ENCODE data around the gene CCNYL1. TPM values are rescaled to one million over a fixed set of nuclear protein-coding genes. Genes with fewer than 3 reads are reported as not detected.
"Not testable (repeated sequence)": the region's sequence is repeated elsewhere in the genome, so short reads cannot be mapped to it uniquely, and the experiment has no call there.

The CCNYL1 gene
- polyA plus RNA-seq, 1 of the 3 experiments (the other 2 are of a cell fraction), result 8.7 TPM

DNA sequence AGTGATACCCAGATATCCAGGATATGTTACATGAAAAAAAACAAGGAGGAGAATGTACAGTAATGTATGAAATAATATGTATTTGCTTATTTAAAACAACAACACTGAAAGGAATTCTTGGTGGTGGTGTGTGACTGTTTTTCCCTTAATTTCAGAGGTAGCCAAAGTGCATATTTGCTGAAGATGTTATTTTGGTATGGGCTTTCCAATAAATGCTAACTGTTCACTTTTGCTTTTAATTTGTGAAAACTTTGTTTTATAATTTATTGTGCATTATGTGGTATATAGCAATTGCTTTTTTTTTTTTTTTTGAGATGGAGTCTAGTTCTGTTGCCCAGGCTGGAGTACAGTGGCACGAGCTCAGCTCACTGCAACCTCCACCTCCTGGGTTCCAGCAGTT is 7.6 kb downstream of the CCNYL1 start (continued):
- no peak for TF ChIP-seq PBX3 (IDR thresholded peaks at IDR 0.05)
- no peak for TF ChIP-seq FOXM1 (IDR thresholded peaks at IDR 0.05; ENCODE audit: low read depth)
- TF ChIP-seq SIN3A (IDR thresholded peaks at IDR 0.05; ENCODE audit: borderline replicate concordance, low read depth, low read length), result no peak
- TF ChIP-seq SMC3 (IDR thresholded peaks at IDR 0.05; ENCODE audit: low read depth, low read length), result no peak
- no peak for TF ChIP-seq ELF1 (IDR thresholded peaks at IDR 0.05)
- no peak for TF ChIP-seq GATA2 (CRISPR knock-in tag; IDR thresholded peaks at IDR 0.05)

DNA sequence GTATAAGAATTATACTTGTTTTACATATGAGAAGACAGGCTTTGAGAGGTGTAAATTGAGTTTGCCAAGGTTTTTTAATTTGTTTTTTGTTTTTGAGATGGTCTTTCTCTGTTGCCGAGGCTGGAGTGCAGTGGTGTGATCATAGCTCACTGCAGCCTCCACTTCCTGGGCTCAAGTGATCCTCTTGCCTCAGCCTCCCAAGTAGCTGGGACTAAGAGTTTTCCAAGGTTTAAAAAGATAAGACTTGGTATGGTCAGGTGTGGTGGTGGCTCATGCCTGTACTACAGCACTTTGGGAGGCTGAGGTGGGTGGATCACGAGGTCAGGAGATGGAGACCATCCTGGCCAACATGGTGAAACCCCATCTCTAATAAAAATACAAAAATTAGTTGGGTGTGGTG is 8.2 kb downstream of the CCNYL1 start:
- peaks cover 20% of the 10 kb centered on the region for H3F3A ChIP-seq (replicated peaks; ENCODE audit: insufficient read depth)
- H3K9me2 ChIP-seq; H2AFZ ChIP-seq (ENCODE audit: low read depth); H3K4me3 ChIP-seq (ENCODE audit: low read depth in 2 of 2, low read length in 1 of 2); H4K20me1 ChIP-seq (ENCODE audit: insufficient read depth); H3K27me3 ChIP-seq (ENCODE audit: insufficient read depth); H3K4me2 ChIP-seq; H3K27ac ChIP-seq (ENCODE audit: low read depth in 2 of 2, low read length in 1 of 2); H3K9ac ChIP-seq; H3K9me3 ChIP-seq; H3K36me3 ChIP-seq (replicated peaks in 1 of 2; ENCODE audit: control insufficient read depth in 1 of 2, insufficient read depth in 2 of 2, low read length in 1 of 2); DNase-seq: not testable (repeated sequence)
- 100% methylated on average over 2 of the region's 2 CpGs for WGBS (ENCODE audit: low lambda C conversion rate)
- H3K79me2 ChIP-seq (ENCODE audit: insufficient read depth), result peaks cover 89% of the 10 kb centered on the region
- ChIA-PET POLR2A (interaction anchor here (0.6 kb wide), 1 partner anchor 28 kb away, joined by 4 read pairs; no protein-coding TSS in a partner anchor), CTCF (interaction anchor here (1.7 kb wide), 1 partner anchor 26 kb away, joined by 4 read pairs; no protein-coding TSS in a partner anchor)
- peaks cover 0 to 16% of the 10 kb centered on the region in 2 experiments; a peak in 2 of 4 replicates for H3K4me1 ChIP-seq (ENCODE audit: control insufficient read depth in 1 of 2, insufficient read depth in 2 of 2, low read depth in 1 of 2, low read length in 1 of 2)

- Histone ChIP-seq H3K4me1 (ENCODE audit: control insufficient read depth in 1 of 2, insufficient read depth in 2 of 2, low read depth in 1 of 2, low read length in 1 of 2) (peaks cover 0 to 16% of the 10 kb centered on the region in 2 experiments; a peak in 2 of 4 replicates), H3F3A (replicated peaks; ENCODE audit: insufficient read depth) (peaks cover 29% of the 10 kb centered on the region), H3K27me3 (ENCODE audit: insufficient read depth) (no peaks in the 10 kb centered on the region), H3K9me2 (no peaks in the 10 kb centered on the region), H3K27ac (ENCODE audit: low read depth in 2 of 2, low read length in 1 of 2) (no peak overlapping the region), H3K4me2 (no peak overlapping the region), H4K20me1 (ENCODE audit: insufficient read depth) (0 out of 2 replicates have a peak, but pooled peaks cover 6% of the 10 kb centered on the region), H2AFZ (ENCODE audit: low read depth) (no peak overlapping the region), H3K4me3 (ENCODE audit: low read depth in 2 of 2, low read length in 1 of 2) (no peak overlapping the region), H3K36me3 (replicated peaks in 1 of 2; ENCODE audit: control insufficient read depth in 1 of 2, insufficient read depth in 2 of 2, low read length in 1 of 2) (no peaks in the 10 kb centered on the region), H3K9ac (no peak overlapping the region), H3K79me2 (ENCODE audit: insufficient read depth) (peaks cover 79% of the 10 kb centered on the region), H3K9me3 (no peaks in the 10 kb centered on the region)
- TF ChIP-seq SIN3A (IDR thresholded peaks at IDR 0.05; ENCODE audit: borderline replicate concordance, low read depth, low read length) (no peak), TEAD4 (IDR thresholded peaks at IDR 0.05; ENCODE audit: borderline replicate concordance, insufficient read depth) (no peak), RFX5 (IDR thresholded peaks at IDR 0.05; ENCODE audit: low read length) (no peak), IRF3 (IDR thresholded peaks at IDR 0.05; ENCODE audit: low read depth, low read length) (no peak), RCOR1 (IDR thresholded peaks at IDR 0.05; ENCODE audit: low read length) (no peak), TAF1 (IDR thresholded peaks at IDR 0.05; ENCODE audit: borderline replicate concordance, low read depth, low read length) (no peak), FOXM1 (IDR thresholded peaks at IDR 0.05; ENCODE audit: low read depth) (no peak), ELF1 (IDR thresholded peaks at IDR 0.05) (no peak), PBX3 (IDR thresholded peaks at IDR 0.05) (no peak), GATA2 (CRISPR knock-in tag; IDR thresholded peaks at IDR 0.05) (no peak), RAD21 (IDR thresholded peaks at IDR 0.05; ENCODE audit: low read length) (no peak), NRF1 (IDR thresholded peaks at IDR 0.05; ENCODE audit: low read depth, low read length) (no peak), RXRA (IDR thresholded peaks at IDR 0.05; ENCODE audit: borderline replicate concordance, low read depth) (no peak), YY1 (IDR thresholded peaks at IDR 0.05; ENCODE audit: low read depth) (no peak), USF1 (IDR thresholded peaks at IDR 0.05; ENCODE audit: borderline replicate concordance, low read depth) (no peak), EZH2phosphoT487 (IDR thresholded peaks at IDR 0.05; ENCODE audit: borderline replicate concordance, low read depth) (no peak), SMC3 (IDR thresholded peaks at IDR 0.05; ENCODE audit: low read depth, low read length) (no peak)
- TF ChIP-seq, protein P1, sequence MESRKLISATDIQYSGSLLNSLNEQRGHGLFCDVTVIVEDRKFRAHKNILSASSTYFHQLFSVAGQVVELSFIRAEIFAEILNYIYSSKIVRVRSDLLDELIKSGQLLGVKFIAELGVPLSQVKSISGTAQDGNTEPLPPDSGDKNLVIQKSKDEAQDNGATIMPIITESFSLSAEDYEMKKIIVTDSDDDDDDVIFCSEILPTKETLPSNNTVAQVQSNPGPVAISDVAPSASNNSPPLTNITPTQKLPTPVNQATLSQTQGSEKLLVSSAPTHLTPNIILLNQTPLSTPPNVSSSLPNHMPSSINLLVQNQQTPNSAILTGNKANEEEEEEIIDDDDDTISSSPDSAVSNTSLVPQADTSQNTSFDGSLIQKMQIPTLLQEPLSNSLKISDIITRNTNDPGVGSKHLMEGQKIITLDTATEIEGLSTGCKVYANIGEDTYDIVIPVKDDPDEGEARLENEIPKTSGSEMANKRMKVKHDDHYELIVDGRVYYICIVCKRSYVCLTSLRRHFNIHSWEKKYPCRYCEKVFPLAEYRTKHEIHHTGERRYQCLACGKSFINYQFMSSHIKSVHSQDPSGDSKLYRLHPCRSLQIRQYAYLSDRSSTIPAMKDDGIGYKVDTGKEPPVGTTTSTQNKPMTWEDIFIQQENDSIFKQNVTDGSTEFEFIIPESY (IDR thresholded peaks at IDR 0.05; ENCODE audit: borderline replicate concordance, low read depth), result no peak
- 93% methylated on average over 6 of the region's 6 CpGs for WGBS (ENCODE audit: low lambda C conversion rate)
- POLR2A ChIA-PET, result interaction anchor here (0.7 kb wide), 1 partner anchor 10 kb away, joined by 3 read pairs; no protein-coding TSS in a partner anchor
- CTCF ChIA-PET, result interaction anchor here (0.6 to 1.7 kb wide), 3 partner anchors 8 to 146 kb away, joined by 3 to 4 read pairs (median 3); no protein-coding TSS in a partner anchor
- no peak for DNase-seq
Observed at GRCh38 chr2:207720517-207721187, 9.2 kb downstream of the CCNYL1 start.

All from SK-N-SH (cell line).